ENCODE data around the gene DIAPH2.

DIAPH2 gene

GRCh38 chrX:97159916-97160800 lies 475.5 kb downstream of the DIAPH2 start:
- H3K9me3 ChIP-seq (ENCODE audit: control extremely low read depth in 1 of 5, control insufficient read depth in 4 of 5, insufficient read depth in 2 of 5, low read depth in 1 of 5, low read length in 4 of 5), result no peaks in the 10 kb centered on the region
- H3K4me1 ChIP-seq (ENCODE audit: control extremely low read depth in 1 of 4, control insufficient read depth in 4 of 4, insufficient read depth in 4 of 4, low read length in 3 of 4), result peaks cover 0 to 5% (median 0%) of the 10 kb centered on the region in 4 experiments
- CTCF ChIA-PET, result no interaction called here
- H3K27me3 ChIP-seq (replicated peaks in 2 of 5; ENCODE audit: control insufficient read depth in 4 of 5, insufficient read depth in 5 of 5, low read length in 4 of 5), result peaks cover 0 to 2% (median 0%) of the 10 kb centered on the region in 5 experiments
- no peak overlapping the region for H3K27ac ChIP-seq (ENCODE audit: insufficient read depth in 1 of 2, low read depth in 1 of 2, low read length in 2 of 2, poor library complexity in 1 of 2, severe bottlenecking in 2 of 2)
- POLR2A ChIA-PET, result no interaction called here
- H3K4me3 ChIP-seq (ENCODE audit: control insufficient read depth in 1 of 7, extremely low read depth in 1 of 7, insufficient read depth in 4 of 7, low read depth in 2 of 7, low read length in 6 of 7), result no peak overlapping the region
- DNase-seq, result no peak
- no peaks in the 10 kb centered on the region for H3K36me3 ChIP-seq (ENCODE audit: control insufficient read depth in 4 of 4, insufficient read depth in 4 of 4, low read length in 3 of 4)
- 63% methylated on average over 2 of the region's 7 CpGs for WGBS (ENCODE audit: insufficient coverage)

- ChIA-PET CTCF (no interaction called here), POLR2A (no interaction called here)
- no peaks in the 10 kb centered on the region for H3K4me1 ChIP-seq (ENCODE audit: control extremely low read depth in 1 of 4, control insufficient read depth in 4 of 4, insufficient read depth in 4 of 4, low read length in 3 of 4)
- no peaks in the 10 kb centered on the region for H3K27me3 ChIP-seq (replicated peaks in 2 of 5; ENCODE audit: control insufficient read depth in 4 of 5, insufficient read depth in 5 of 5, low read length in 4 of 5)
- DNase-seq, result no peak
- no peaks in the 10 kb centered on the region for H3K36me3 ChIP-seq (ENCODE audit: control insufficient read depth in 4 of 4, insufficient read depth in 4 of 4, low read length in 3 of 4)
- H3K27ac ChIP-seq (ENCODE audit: insufficient read depth in 1 of 2, low read depth in 1 of 2, low read length in 2 of 2, poor library complexity in 1 of 2, severe bottlenecking in 2 of 2), result no peak overlapping the region
- no CpG with 5 or more reads among the region's 1 CpG for WGBS (ENCODE audit: insufficient coverage)
- no peaks in the 10 kb centered on the region for H3K9me3 ChIP-seq (ENCODE audit: control extremely low read depth in 1 of 5, control insufficient read depth in 4 of 5, insufficient read depth in 2 of 5, low read depth in 1 of 5, low read length in 4 of 5)
- H3K4me3 ChIP-seq (ENCODE audit: control insufficient read depth in 1 of 7, extremely low read depth in 1 of 7, insufficient read depth in 4 of 7, low read depth in 2 of 7, low read length in 6 of 7), result no peak overlapping the region
Observed at GRCh38 chrX:97167333-97167732, 482.7 kb downstream of the DIAPH2 start.

DNA sequence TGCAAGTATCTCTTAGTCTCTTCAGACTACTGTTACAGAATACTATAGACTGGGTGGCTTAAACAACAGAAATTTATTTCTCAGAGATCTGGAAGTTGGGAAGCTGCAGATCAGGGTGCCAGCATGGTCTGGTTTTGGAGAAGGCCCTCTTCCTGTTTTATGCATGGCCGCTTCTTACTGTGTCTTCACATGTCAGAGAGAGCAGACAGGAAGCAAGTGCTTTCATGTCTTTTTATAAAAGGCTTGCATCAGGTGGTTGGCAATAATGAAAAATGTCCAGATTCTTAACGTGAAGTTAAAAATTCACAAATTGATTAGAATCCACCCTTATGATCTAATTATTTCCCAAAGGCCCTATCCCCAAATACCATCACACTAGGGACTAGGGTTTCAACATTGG lies 484.0 kb downstream of the DIAPH2 start:
- no peak overlapping the region for H3K4me3 ChIP-seq (ENCODE audit: control insufficient read depth in 1 of 7, extremely low read depth in 1 of 7, insufficient read depth in 4 of 7, low read depth in 2 of 7, low read length in 6 of 7)
- no peaks in the 10 kb centered on the region for H3K4me1 ChIP-seq (ENCODE audit: control extremely low read depth in 1 of 4, control insufficient read depth in 4 of 4, insufficient read depth in 4 of 4, low read length in 3 of 4)
- H3K27ac ChIP-seq (ENCODE audit: insufficient read depth in 1 of 2, low read depth in 1 of 2, low read length in 2 of 2, poor library complexity in 1 of 2, severe bottlenecking in 2 of 2), result no peak overlapping the region
- WGBS (ENCODE audit: insufficient coverage), result 88% methylated on average over 2 of the region's 2 CpGs
- DNase-seq, result no peak
- ChIA-PET CTCF (no interaction called here), POLR2A (no interaction called here)
- no peaks in the 10 kb centered on the region for H3K27me3 ChIP-seq (replicated peaks in 2 of 5; ENCODE audit: control insufficient read depth in 4 of 5, insufficient read depth in 5 of 5, low read length in 4 of 5)
- H3K36me3 ChIP-seq (ENCODE audit: control insufficient read depth in 4 of 4, insufficient read depth in 4 of 4, low read length in 3 of 4), result no peaks in the 10 kb centered on the region
- H3K9me3 ChIP-seq (ENCODE audit: control extremely low read depth in 1 of 5, control insufficient read depth in 4 of 5, insufficient read depth in 2 of 5, low read depth in 1 of 5, low read length in 4 of 5), result no peaks in the 10 kb centered on the region

DNA sequence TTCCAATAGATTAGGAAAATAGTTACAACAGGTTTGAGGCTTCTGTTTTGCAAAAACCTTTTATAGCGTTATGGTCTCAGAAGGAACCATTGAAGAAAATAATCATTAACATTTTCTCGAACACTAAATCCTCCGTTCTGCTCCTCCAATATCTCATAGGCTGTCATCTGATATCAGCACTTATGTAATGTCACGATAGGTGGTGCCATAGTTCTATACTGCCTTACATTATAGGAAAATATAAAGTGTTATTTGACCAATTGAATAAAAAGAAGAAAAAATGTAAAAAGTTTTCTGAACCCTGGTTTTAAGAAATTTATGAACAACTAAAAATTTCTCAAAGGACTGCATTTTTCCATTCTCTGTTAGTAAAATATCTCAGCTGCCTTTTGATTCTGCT lies 490.5 kb downstream of the DIAPH2 start:
- no peaks in the 10 kb centered on the region for H3K36me3 ChIP-seq (ENCODE audit: control insufficient read depth in 4 of 4, insufficient read depth in 4 of 4, low read length in 3 of 4)
- CTCF ChIA-PET, result no interaction called here
- no peaks in the 10 kb centered on the region for H3K4me1 ChIP-seq (ENCODE audit: control extremely low read depth in 1 of 4, control insufficient read depth in 4 of 4, insufficient read depth in 4 of 4, low read length in 3 of 4)
- no peak for DNase-seq
- H3K4me3 ChIP-seq (ENCODE audit: control insufficient read depth in 1 of 7, extremely low read depth in 1 of 7, insufficient read depth in 4 of 7, low read depth in 2 of 7, low read length in 6 of 7), result no peak overlapping the region
- peaks cover 0 to 1% (median 0%) of the 10 kb centered on the region in 5 experiments for H3K9me3 ChIP-seq (ENCODE audit: control extremely low read depth in 1 of 5, control insufficient read depth in 4 of 5, insufficient read depth in 2 of 5, low read depth in 1 of 5, low read length in 4 of 5)
- no peak overlapping the region for H3K27ac ChIP-seq (ENCODE audit: insufficient read depth in 1 of 2, low read depth in 1 of 2, low read length in 2 of 2, poor library complexity in 1 of 2, severe bottlenecking in 2 of 2)
- no peaks in the 10 kb centered on the region for H3K27me3 ChIP-seq (replicated peaks in 2 of 5; ENCODE audit: control insufficient read depth in 4 of 5, insufficient read depth in 5 of 5, low read length in 4 of 5)
- 86% methylated on average over 1 of the region's 4 CpGs for whole genome bisulfite sequencing (ENCODE audit: insufficient coverage)
- POLR2A ChIA-PET, result no interaction called here

DNA sequence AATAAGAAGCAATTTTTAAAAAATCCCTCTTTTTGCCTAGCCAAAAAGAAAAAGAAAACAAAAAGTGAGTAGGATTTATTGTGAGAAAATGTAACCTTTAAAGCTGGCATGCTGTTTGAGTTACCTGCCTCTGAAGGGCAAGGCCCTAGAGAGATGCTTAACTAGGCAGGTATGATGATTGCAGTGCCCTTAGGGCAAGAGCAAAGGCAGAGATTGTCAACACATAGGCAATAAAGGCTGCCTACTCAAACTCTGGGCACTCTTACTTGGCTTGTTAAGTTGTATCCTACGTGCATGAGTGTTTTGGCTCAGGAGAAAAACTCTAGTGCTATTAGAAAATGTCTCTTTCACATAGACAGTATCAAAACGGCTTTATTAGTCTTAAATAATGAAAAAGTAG lies 505.0 kb downstream of the DIAPH2 start:
- no peak for DNase-seq
- Histone ChIP-seq H3K4me3 (ENCODE audit: control insufficient read depth in 1 of 7, extremely low read depth in 1 of 7, insufficient read depth in 4 of 7, low read depth in 2 of 7, low read length in 6 of 7) (no peak overlapping the region), H3K27me3 (replicated peaks in 2 of 5; ENCODE audit: control insufficient read depth in 4 of 5, insufficient read depth in 5 of 5, low read length in 4 of 5) (no peaks in the 10 kb centered on the region), H3K36me3 (ENCODE audit: control insufficient read depth in 4 of 4, insufficient read depth in 4 of 4, low read length in 3 of 4) (no peaks in the 10 kb centered on the region), H3K4me1 (ENCODE audit: control extremely low read depth in 1 of 4, control insufficient read depth in 4 of 4, insufficient read depth in 4 of 4, low read length in 3 of 4) (no peaks in the 10 kb centered on the region), H3K9me3 (ENCODE audit: control extremely low read depth in 1 of 5, control insufficient read depth in 4 of 5, insufficient read depth in 2 of 5, low read depth in 1 of 5, low read length in 4 of 5) (no peaks in the 10 kb centered on the region), H3K27ac (ENCODE audit: insufficient read depth in 1 of 2, low read depth in 1 of 2, low read length in 2 of 2, poor library complexity in 1 of 2, severe bottlenecking in 2 of 2) (no peak overlapping the region)
- no CpG with 5 or more reads among the region's 2 CpGs for WGBS (ENCODE audit: insufficient coverage)
- ChIA-PET POLR2A (no interaction called here), CTCF (no interaction called here)

- CTCF ChIA-PET, result no interaction called here
Observed at GRCh38 chrX:97199501-97199900, 514.9 kb downstream of the DIAPH2 start.

GRCh38 chrX:97200454-97200853 lies 515.8 kb downstream of the DIAPH2 start:
- no peaks in the 10 kb centered on the region for H3K9me3 ChIP-seq (ENCODE audit: control extremely low read depth in 1 of 5, control insufficient read depth in 4 of 5, insufficient read depth in 2 of 5, low read depth in 1 of 5, low read length in 4 of 5)
- H3K27me3 ChIP-seq (replicated peaks in 2 of 5; ENCODE audit: control insufficient read depth in 4 of 5, insufficient read depth in 5 of 5, low read length in 4 of 5), result no peaks in the 10 kb centered on the region
- no peak overlapping the region for H3K4me3 ChIP-seq (ENCODE audit: control insufficient read depth in 1 of 7, extremely low read depth in 1 of 7, insufficient read depth in 4 of 7, low read depth in 2 of 7, low read length in 6 of 7)
- 66% methylated on average over 8 of the region's 9 CpGs for WGBS (ENCODE audit: insufficient coverage)
- no peak overlapping the region for H3K27ac ChIP-seq (ENCODE audit: insufficient read depth in 1 of 2, low read depth in 1 of 2, low read length in 2 of 2, poor library complexity in 1 of 2, severe bottlenecking in 2 of 2)
- H3K36me3 ChIP-seq (ENCODE audit: control insufficient read depth in 4 of 4, insufficient read depth in 4 of 4, low read length in 3 of 4), result peaks cover 0 to 5% (median 0%) of the 10 kb centered on the region in 4 experiments
- H3K4me1 ChIP-seq (ENCODE audit: control extremely low read depth in 1 of 4, control insufficient read depth in 4 of 4, insufficient read depth in 4 of 4, low read length in 3 of 4), result no peaks in the 10 kb centered on the region
- ChIA-PET POLR2A (no interaction called here), CTCF (no interaction called here)
- DNase-seq, result peak in 2 of 3 donors; percentile 2 to 23

More at GRCh38 chrX:97199501-97199900, 514.9 kb downstream of the DIAPH2 start:
- Histone ChIP-seq H3K9me3 (ENCODE audit: control extremely low read depth in 1 of 5, control insufficient read depth in 4 of 5, insufficient read depth in 2 of 5, low read depth in 1 of 5, low read length in 4 of 5) (no peaks in the 10 kb centered on the region), H3K4me1 (ENCODE audit: control extremely low read depth in 1 of 4, control insufficient read depth in 4 of 4, insufficient read depth in 4 of 4, low read length in 3 of 4) (no peaks in the 10 kb centered on the region), H3K4me3 (ENCODE audit: control insufficient read depth in 1 of 7, extremely low read depth in 1 of 7, insufficient read depth in 4 of 7, low read depth in 2 of 7, low read length in 6 of 7) (no peak overlapping the region), H3K27ac (ENCODE audit: insufficient read depth in 1 of 2, low read depth in 1 of 2, low read length in 2 of 2, poor library complexity in 1 of 2, severe bottlenecking in 2 of 2) (no peak overlapping the region), H3K27me3 (replicated peaks in 2 of 5; ENCODE audit: control insufficient read depth in 4 of 5, insufficient read depth in 5 of 5, low read length in 4 of 5) (no peaks in the 10 kb centered on the region), H3K36me3 (ENCODE audit: control insufficient read depth in 4 of 4, insufficient read depth in 4 of 4, low read length in 3 of 4) (peaks cover 0 to 5% (median 0%) of the 10 kb centered on the region in 4 experiments)
- POLR2A ChIA-PET, result no interaction called here
- WGBS (ENCODE audit: insufficient coverage), result no CpG with 5 or more reads among the region's 2 CpGs
- no peak for DNase-seq

Data from common myeloid progenitor, CD34-positive (primary cell).